Right lobe of liver (tissue), 4 donors: ENCODE measurements around the gene TSPAN4.

Experiments
- CTCF ChIP-seq, 4 donors: fragments of 200-600 bp in 3 of 4; fragments of 450-650 bp in 1 of 4; IDR thresholded peaks; one replicate each; pipeline versions ENCODE4 v1.5.1 to v1.8.0; 2016 to 2022; ENCODE audit warnings: antibody characterized with exemption in 4 of 4, mild to moderate bottlenecking in 2 of 4
- POLR2A ChIP-seq: fragments of 450-650 bp; IDR thresholded peaks from one replicate; pipeline ENCODE4 v1.6.1; 2017; ENCODE audit warnings: antibody characterized with exemption, mild to moderate bottlenecking
- donor health status: DM: no; HTN: no; CAD: no.
- donor health status: DM: no; HTN: no; CAD: no.
- donor health status: DM: no; HTN: yes; CAD: no.

- no peak for TF ChIP-seq CTCF (IDR thresholded peaks at IDR 0.05)
- no peak for TF ChIP-seq POLR2A
Measured at GRCh38 chr11:793556-793955, 49.1 kb upstream of the TSPAN4 start.
